ENCODE measurements around the gene CSRNP2. TPM values are rescaled to one million over a fixed set of nuclear protein-coding genes. Genes with fewer than 3 reads are reported as not detected.

Gene CSRNP2
- total RNA-seq, 8 experiments from 2014 or later = 18.5 to 50.3 (median 30.2) TPM

- H3K4me3 ChIP-seq = peak within 1 kb of the TSS; percentile 51 to 67 (median 63)
- peak; percentile 97 to 99 (median 98) for ATAC-seq (replicated peaks in 6 of 8)
- in situ Hi-C loops (cut with MboI; ENCODE audit: low pct_unique_long_range_greater_than_20kb in 2 of 9, low sequenced_read_pairs in 9 of 9, unreplicated experiment in 9 of 9) = loop anchor here in 1 of 9 experiments (25.0 kb wide), 1 partner anchor 289 kb away; the partner anchor contains the start of gene CELA1
- peaks cover 13 to 16% of the 10 kb centered on the region in 2 donors for H3K4me1 ChIP-seq (replicated peaks in 1 of 2)
- H3K27ac ChIP-seq = peak within 1 kb of the TSS; percentile 80
- 0 to 23% (median 5%) methylated on average over 2 to 15 of the region's 51 CpGs; no CpG with 5 or more reads in 1 of the 10 experiments for WGBS, 10 experiments
These were observed 35.5 kb downstream of the CSRNP2 start, which contains the start of gene LETMD1 for GRCh38 chr12:51047655-51048540. Gene LETMD1, plus strand, starts transcription at chr12:51048327. Its CDS starts 30 bp downstream, at chr12:51048357.

GRCh38 chr12:51036279-51036678, 47.1 kb downstream of the CSRNP2 start:
- Histone ChIP-seq H3K27ac (no peak overlapping the region), H3K4me3 (no peak overlapping the region), H3K4me1 (replicated peaks in 1 of 2) (peaks cover 0 to 2% of the 10 kb centered on the region in 2 donors)
- in situ Hi-C loops (cut with MboI; ENCODE audit: low pct_unique_long_range_greater_than_20kb in 2 of 9, low sequenced_read_pairs in 9 of 9, unreplicated experiment in 9 of 9) = loop anchor here in 1 of 9 experiments (25.0 kb wide), 1 partner anchor 301 kb away; the partner anchor contains the start of gene CELA1
- no peak for ATAC-seq (replicated peaks in 6 of 8)
- 18 to 84% (median 79%) methylated on average over 1 to 3 of the region's 3 CpGs; no CpG with 5 or more reads in 3 of the 10 experiments for WGBS, 10 experiments

GRCh38 chr12:51033457-51034089, 49.8 kb downstream of the CSRNP2 start:
- H3K27ac ChIP-seq = no peak overlapping the region
- 93 to 100% methylated on average over 1 to 2 of the region's 4 CpGs; no CpG with 5 or more reads in 8 of the 10 experiments for WGBS, 10 experiments
- peaks cover 0 to 2% of the 10 kb centered on the region in 2 donors for H3K4me1 ChIP-seq (replicated peaks in 1 of 2)
- H3K4me3 ChIP-seq = no peak overlapping the region
- in situ Hi-C loops (cut with MboI; ENCODE audit: low pct_unique_long_range_greater_than_20kb in 2 of 9, low sequenced_read_pairs in 9 of 9, unreplicated experiment in 9 of 9) = loop anchor here in 1 of 9 experiments (25.0 kb wide), 1 partner anchor 304 kb away; the partner anchor contains the start of gene CELA1
- no peak for ATAC-seq (replicated peaks in 6 of 8)

- no peak for ATAC-seq (replicated peaks in 6 of 8)
- in situ Hi-C loops (cut with MboI; ENCODE audit: low pct_unique_long_range_greater_than_20kb in 2 of 9, low sequenced_read_pairs in 9 of 9, unreplicated experiment in 9 of 9) = loop anchor here in 1 of 9 experiments (25.0 kb wide), 1 partner anchor 304 kb away; the partner anchor contains the start of gene CELA1
- H3K4me3 ChIP-seq = no peak overlapping the region
- no peak overlapping the region for H3K27ac ChIP-seq
- peaks cover 0 to 2% of the 10 kb centered on the region in 2 donors for H3K4me1 ChIP-seq (replicated peaks in 1 of 2)
- 0 to 100% (median 92%) methylated on average over 1 to 2 of the region's 2 CpGs; no CpG with 5 or more reads in 7 of the 10 experiments for WGBS, 10 experiments
These were observed 50.3 kb downstream of the CSRNP2 start for GRCh38 chr12:51033048-51033447.

- Histone ChIP-seq H3K4me3 (no peak overlapping the region), H3K4me1 (replicated peaks in 1 of 2) (peaks cover 9 to 13% of the 10 kb centered on the region in 2 donors), H3K27ac (no peak overlapping the region)
- no peak for ATAC-seq (replicated peaks in 6 of 8)
- WGBS, 10 experiments = 46 to 80% (median 73%) methylated on average over 1 to 5 of the region's 5 CpGs; no CpG with 5 or more reads in 3 of the 10 experiments
- in situ Hi-C loops (cut with MboI; ENCODE audit: low pct_unique_long_range_greater_than_20kb in 2 of 9, low sequenced_read_pairs in 9 of 9, unreplicated experiment in 9 of 9) = loop anchor here in 1 of 9 experiments (25.0 kb wide), 1 partner anchor 309 kb away; the partner anchor contains the start of gene CELA1
These were observed 54.6 kb downstream of the CSRNP2 start for GRCh38 chr12:51028813-51029150.

- WGBS, 10 experiments = 0 to 59% (median 40%) methylated on average over 1 to 6 of the region's 9 CpGs; no CpG with 5 or more reads in 1 of the 10 experiments
- H3K4me3 ChIP-seq = no peak overlapping the region
- ATAC-seq (replicated peaks in 6 of 8) = peak in 3 of 8 experiments; percentile 3 to 10 (median 7)
- H3K27ac ChIP-seq = no peak overlapping the region
- peaks cover 9 to 14% of the 10 kb centered on the region in 2 donors for H3K4me1 ChIP-seq (replicated peaks in 1 of 2)
- in situ Hi-C loops (cut with MboI; ENCODE audit: low pct_unique_long_range_greater_than_20kb in 2 of 9, low sequenced_read_pairs in 9 of 9, unreplicated experiment in 9 of 9) = loop anchor here in 1 of 9 experiments (25.0 kb wide), 1 partner anchor 309 kb away; the partner anchor contains the start of gene CELA1
These were observed 55.1 kb downstream of the CSRNP2 start for GRCh38 chr12:51028126-51028812.

GRCh38 chr12:51027342-51027835, 56.0 kb downstream of the CSRNP2 start:
- H3K4me3 ChIP-seq = no peak overlapping the region
- no peak overlapping the region for H3K27ac ChIP-seq
- H3K4me1 ChIP-seq (replicated peaks in 1 of 2) = peaks cover 9 to 14% of the 10 kb centered on the region in 2 donors
- in situ Hi-C loops (cut with MboI; ENCODE audit: low pct_unique_long_range_greater_than_20kb in 2 of 9, low sequenced_read_pairs in 9 of 9, unreplicated experiment in 9 of 9) = loop anchor here in 1 of 9 experiments (25.0 kb wide), 1 partner anchor 310 kb away; the partner anchor contains the start of gene CELA1
- ATAC-seq (replicated peaks in 6 of 8) = no peak
- WGBS, 10 experiments = 80 to 100% (median 93%) methylated on average over 2 to 13 of the region's 15 CpGs; no CpG with 5 or more reads in 1 of the 10 experiments

- peaks cover 9 to 14% of the 10 kb centered on the region in 2 donors for H3K4me1 ChIP-seq (replicated peaks in 1 of 2)
- WGBS, 10 experiments = 0 to 10% (median 3%) methylated on average over 2 to 8 of the region's 74 CpGs; no CpG with 5 or more reads in 6 of the 10 experiments
- peak within 1 kb of the TSS; percentile 87 to 92 for H3K27ac ChIP-seq
- peak within 1 kb of the TSS; percentile 45 to 80 (median 67) for H3K4me3 ChIP-seq
- peak; percentile 91 to 97 (median 96) for ATAC-seq (replicated peaks in 6 of 8)
- in situ Hi-C loops (cut with MboI; ENCODE audit: low pct_unique_long_range_greater_than_20kb in 2 of 9, low sequenced_read_pairs in 9 of 9, unreplicated experiment in 9 of 9) = loop anchor here in 1 of 9 experiments (25.0 kb wide), 1 partner anchor 311 kb away; the partner anchor contains the start of gene CELA1
These were observed 57.4 kb downstream of the CSRNP2 start, which contains the start of gene SLC11A2 for GRCh38 chr12:51025836-51026638. Gene SLC11A2, minus strand, starts transcription at chr12:51026384. Its CDS starts 15,656 bp downstream, at chr12:51010728.

- no peak for ATAC-seq (replicated peaks in 6 of 8)
- WGBS, 10 experiments = 0 to 20% (median 2%) methylated on average over 1 to 8 of the region's 9 CpGs; no CpG with 5 or more reads in 1 of the 10 experiments
- Histone ChIP-seq H3K27ac (peak overlapping the region; percentile 87 to 92), H3K4me1 (replicated peaks in 1 of 2) (peaks cover 9 to 14% of the 10 kb centered on the region in 2 donors), H3K4me3 (peak overlapping the region; percentile 45 to 80 (median 67))
- in situ Hi-C loops (cut with MboI; ENCODE audit: low pct_unique_long_range_greater_than_20kb in 2 of 9, low sequenced_read_pairs in 9 of 9, unreplicated experiment in 9 of 9) = loop anchor here in 1 of 9 experiments (25.0 kb wide), 1 partner anchor 312 kb away; the partner anchor contains the start of gene CELA1
These were observed 58.0 kb downstream of the CSRNP2 start for GRCh38 chr12:51025338-51025835.

GRCh38 chr12:51023625-51024382, 59.6 kb downstream of the CSRNP2 start:
- in situ Hi-C loops (cut with MboI; ENCODE audit: low pct_unique_long_range_greater_than_20kb in 2 of 9, low sequenced_read_pairs in 9 of 9, unreplicated experiment in 9 of 9) = loop anchor here in 1 of 9 experiments (25.0 kb wide), 1 partner anchor 212 kb away; no protein-coding TSS in a partner anchor
- no peak for ATAC-seq (replicated peaks in 6 of 8)
- Histone ChIP-seq H3K4me3 (peak overlapping the region in 4 of 5 donors; percentile 52 to 80 (median 69)), H3K27ac (peak overlapping the region; percentile 1 to 12), H3K4me1 (replicated peaks in 1 of 2) (peaks cover 9 to 14% of the 10 kb centered on the region in 2 donors)
- 31 to 83% (median 66%) methylated on average over 2 to 4 of the region's 4 CpGs; no CpG with 5 or more reads in 3 of the 10 experiments for whole genome bisulfite sequencing, 10 experiments

Data from motor neuron (in vitro differentiated cells).